H1 (cell line): ENCODE results near the gene CLEC2B. TPM values are rescaled to one million over a fixed set of nuclear protein-coding genes. Genes with fewer than 3 reads are reported as not detected.

Source experiments
- CTCF ChIA-PET: fragments of 300-600 bp; sonication (Branson Sonifier 250); formaldehyde crosslinking; loops from one replicate; lab custom pipeline; 2021; ENCODE audit not compliant: partially characterized antibody; lab: Charles Lee
- POLR2A ChIA-PET: fragments of 300-600 bp; sonication (Branson Sonifier 250); formaldehyde crosslinking; loops from one replicate; lab custom pipeline; 2021; ENCODE audit warnings: inconsistent platforms; ENCODE audit not compliant: partially characterized antibody; lab: Charles Lee
- DNase-seq, 2 experiments: peaks; one replicate each; pipeline versions ENCODE4 v3.0.0 to v3.0.0-alpha.2; 2010 to 2022; ENCODE audit warnings: low spot score in 2 of 2, low read depth in 1 of 2, mixed read lengths in 1 of 2
- FAIRE-seq: peaks from 2 replicates; lab custom pipeline; 2011; peaks lifted over from hg19 to GRCh38; lab: Jason Lieb, UNC
- H2AFZ ChIP-seq: 2 replicates; pipeline ENCODE4 v1.8.1; 2012; ENCODE audit warnings: low read length, inconsistent platforms
- H2AK5ac ChIP-seq: 2 replicates; pipeline ENCODE4 v1.6.1; 2013; ENCODE audit warnings: low read depth, low read length
- H2BK120ac ChIP-seq: replicated peaks from 2 replicates; pipeline ENCODE3; 2013; ENCODE audit warnings: low read depth, low read length, inconsistent platforms
- H2BK12ac ChIP-seq: 2 replicates; pipeline ENCODE4 v1.6.1; 2013; ENCODE audit warnings: low read depth, low read length
- H2BK15ac ChIP-seq: 2 replicates; pipeline ENCODE4 v1.6.1; 2013; ENCODE audit warnings: low read length
- H2BK20ac ChIP-seq: 2 replicates; pipeline ENCODE4 v1.6.1; 2013; ENCODE audit warnings: low read length
- H2BK5ac ChIP-seq: 2 replicates; pipeline ENCODE4 v1.6.1; 2013; ENCODE audit warnings: low read depth, low read length
- H3K14ac ChIP-seq: 2 replicates; pipeline ENCODE4 v1.6.1; 2013; ENCODE audit warnings: inconsistent platforms; ENCODE audit not compliant: insufficient read length
- H3K18ac ChIP-seq: 2 replicates; pipeline ENCODE4 v1.6.1; 2013; ENCODE audit warnings: low read length; ENCODE audit errors: extremely low read depth
- H3K23ac ChIP-seq: 2 replicates; pipeline ENCODE4 v1.6.1; 2013; ENCODE audit warnings: inconsistent platforms; ENCODE audit not compliant: insufficient read length
- H3K23me2 ChIP-seq: 2 replicates; pipeline ENCODE4 v1.6.1; 2013; ENCODE audit warnings: low read depth, low read length
- H3K27ac ChIP-seq: 2 replicates; pipeline ENCODE4 v1.6.1; 2011; ENCODE audit warnings: low read depth, low read length, inconsistent platforms
- H3K27me3 ChIP-seq, 4 experiments: replicated peaks in 1 of 4; 1 replicate in 1 of 4; 2 replicates in 3 of 4; pipeline versions ENCODE4 v1.6.1 to v1.8.1; 2011 to 2013; ENCODE audit warnings: low read length in 3 of 4, mild to moderate bottlenecking in 3 of 4, inconsistent platforms in 2 of 4, mixed read lengths in 2 of 4, moderate library complexity in 1 of 4; ENCODE audit not compliant: control insufficient read depth in 3 of 4, insufficient read depth in 3 of 4; ENCODE audit errors: extremely low read depth in 1 of 4
- H3K36me3 ChIP-seq, 4 experiments: 2 replicates each; pipeline versions ENCODE4 v1.6.1 to v1.8.1; 2011 to 2013; ENCODE audit warnings: mild to moderate bottlenecking in 4 of 4, low read length in 3 of 4, moderate library complexity in 2 of 4, control low read depth in 1 of 4, inconsistent platforms in 1 of 4; ENCODE audit not compliant: insufficient read depth in 4 of 4, control insufficient read depth in 2 of 4
- H3K4ac ChIP-seq: replicated peaks from 2 replicates; pipeline ENCODE3; 2013; ENCODE audit warnings: low read length, low read depth, mixed read lengths, inconsistent platforms; ENCODE audit not compliant: insufficient read length
- H3K4me1 ChIP-seq, 4 experiments: replicated peaks in 1 of 4; 1 replicate in 1 of 4; 2 replicates in 3 of 4; pipeline versions ENCODE4 v1.6.1 to v1.8.1; 2011 to 2013; ENCODE audit warnings: low read length in 3 of 4, inconsistent platforms in 2 of 4, mixed read lengths in 1 of 4; ENCODE audit not compliant: insufficient read depth in 4 of 4, control insufficient read depth in 3 of 4
- H3K4me2 ChIP-seq, 2 experiments: 2 replicates each; pipeline versions ENCODE4 v1.6.1 to v1.8.1; 2011 to 2013; ENCODE audit warnings: low read depth in 2 of 2, low read length in 2 of 2, control low read depth in 1 of 2, inconsistent platforms in 1 of 2, mild to moderate bottlenecking in 1 of 2; ENCODE audit not compliant: insufficient read depth in 1 of 2
- H3K4me3 ChIP-seq, 4 experiments: fragments of 200-600, 300-600 bp in 1 of 4; sonication (generic), shearing (Covaris generic), sonication (Bioruptor Twin) in 1 of 4; 2 replicates each; pipeline versions ENCODE4 v1.5.1 to v1.8.1; 2011 to 2016; ENCODE audit warnings: low read length in 4 of 4, low read depth in 3 of 4, control low read depth in 2 of 4, inconsistent platforms in 2 of 4, mild to moderate bottlenecking in 2 of 4, mixed read lengths in 1 of 4, moderate library complexity in 1 of 4; ENCODE audit not compliant: insufficient read depth in 2 of 4; ENCODE audit errors: extremely low read depth in 1 of 4
- H3K56ac ChIP-seq: replicated peaks from 2 replicates; pipeline ENCODE3; 2013; ENCODE audit warnings: low read depth, mild to moderate bottlenecking, mixed read lengths, low read length, inconsistent platforms; ENCODE audit not compliant: insufficient read length
- H3K79me1 ChIP-seq: 2 replicates; pipeline ENCODE4 v1.6.1; 2013; ENCODE audit warnings: low read depth, low read length, control low read depth
- H3K79me2 ChIP-seq, 2 experiments: 2 replicates each; pipeline versions ENCODE4 v1.6.1 to v1.8.1; 2012 to 2013; ENCODE audit warnings: low read length in 2 of 2, mild to moderate bottlenecking in 2 of 2, inconsistent platforms in 1 of 2; ENCODE audit not compliant: insufficient read depth in 2 of 2, control insufficient read depth in 1 of 2
- H3K9ac ChIP-seq, 4 experiments: replicated peaks in 1 of 4; 1 replicate in 1 of 4; 2 replicates in 3 of 4; pipeline versions ENCODE4 v1.6.1 to v1.8.1; 2011 to 2013; ENCODE audit warnings: low read depth in 3 of 4, low read length in 3 of 4, control low read depth in 2 of 4, mild to moderate bottlenecking in 2 of 4, moderate library complexity in 2 of 4, inconsistent platforms in 1 of 4; ENCODE audit errors: extremely low read depth in 1 of 4
- H3K9me3 ChIP-seq, 2 experiments: 2 replicates each; pipeline versions ENCODE4 v1.6.1 to v1.8.1; 2012 to 2013; ENCODE audit warnings: mild to moderate bottlenecking in 2 of 2, moderate library complexity in 2 of 2, control low read depth in 1 of 2, inconsistent platforms in 1 of 2, low read depth in 1 of 2, low read length in 1 of 2, mixed read lengths in 1 of 2; ENCODE audit not compliant: insufficient read depth in 2 of 2
- H4K20me1 ChIP-seq, 2 experiments: replicated peaks in 1 of 2; 2 replicates each; pipeline versions ENCODE3 to v1.8.1; 2011 to 2013; ENCODE audit warnings: inconsistent platforms in 2 of 2, low read length in 2 of 2, mild to moderate bottlenecking in 1 of 2; ENCODE audit not compliant: insufficient read depth in 2 of 2, control insufficient read depth in 1 of 2
- H4K5ac ChIP-seq: 2 replicates; pipeline ENCODE4 v1.6.1; 2013; ENCODE audit warnings: low read length, low read depth, mixed read lengths, inconsistent platforms; ENCODE audit not compliant: insufficient read length
- H4K8ac ChIP-seq: 2 replicates; pipeline ENCODE4 v1.8.0; 2013; ENCODE audit warnings: mild to moderate bottlenecking, moderate library complexity, low read length, inconsistent platforms; ENCODE audit not compliant: insufficient read depth; ENCODE audit errors: extremely low read depth
- H4K91ac ChIP-seq: replicated peaks from 2 replicates; pipeline ENCODE3; 2013; ENCODE audit warnings: low read length, mixed read lengths, inconsistent platforms; ENCODE audit not compliant: insufficient read length
- BACH1 ChIP-seq: IDR thresholded peaks from 2 replicates; pipeline ENCODE4 v1.6.1; 2012; ENCODE audit warnings: low read length, improper control_type of control experiment
- CEBPB ChIP-seq: IDR thresholded peaks from 2 replicates; pipeline ENCODE4 v1.6.1; 2012; ENCODE audit warnings: low read depth, low read length
- CHD1 ChIP-seq: IDR thresholded peaks from 2 replicates; pipeline ENCODE4 v1.6.1; 2012; ENCODE audit warnings: low read depth, low read length, improper control_type of control experiment
- CREB1 ChIP-seq: IDR thresholded peaks from 2 replicates; pipeline ENCODE4 v1.6.1; 2012; ENCODE audit warnings: inconsistent platforms
- KDM1A ChIP-seq: fragments of 200-600, 300-600 bp; sonication (generic); IDR thresholded peaks from 2 replicates; pipeline ENCODE4 v1.7.1; 2016; ENCODE audit warnings: mild to moderate bottlenecking, low read length, borderline replicate concordance
- SAP30 ChIP-seq: fragments of 300-600 bp; sonication (generic); IDR thresholded peaks from 2 replicates; pipeline ENCODE4 v1.7.1; 2012; ENCODE audit warnings: low read length, moderate library complexity, mild to moderate bottlenecking, inconsistent platforms; ENCODE audit not compliant: insufficient read depth, insufficient replicate concordance
- SP2 ChIP-seq: IDR thresholded peaks from 2 replicates; pipeline ENCODE4 v1.6.1; 2012; ENCODE audit warnings: mild to moderate bottlenecking, low read length, inconsistent platforms
- WGBS, 2 experiments: shearing (Covaris generic) in 1 of 2; methylation state at CpG; one replicate each; pipeline versions ENCODE4 v1.1.6 to v1.1.7; 2013 to 2015; ENCODE audit warnings: low lambda C conversion rate in 2 of 2, mixed read lengths in 2 of 2, inconsistent platforms in 1 of 2, low coverage in 1 of 2, missing lambda C conversion rate in 1 of 2; ENCODE audit not compliant: insufficient replicate concordance in 2 of 2, insufficient coverage in 1 of 2, insufficient read length in 1 of 2; ENCODE audit errors: extremely low coverage in 1 of 2, missing lambda C conversion rate in 1 of 2; 5-methylcytosine and 5-hydroxymethylcytosine counted together
- polyA plus RNA-seq, 7 experiments: library from polyadenylated mRNA; depleted of rRNA in 3 of 7; stranded (reverse) in 5 of 7; unstranded in 2 of 7; fragments of >200 nt in 5 of 7; fragments of 200-250 nt in 2 of 7; gene quantifications; 1 replicate in 5 of 7; 2 replicates in 1 of 7; 4 replicates in 1 of 7; pipeline versions ENCODE4 v1.2.1 to v1.2.3, GENCODE V29; 2011 to 2013; ENCODE audit warnings: missing spikeins in 2 of 7, mixed read lengths in 2 of 7
- total RNA-seq: library from RNA; stranded (reverse); fragmentation: NEBNext Ultra II Directional; extraction: Animal tissue kit (Norgen Biotek cat#: 25700); gene quantifications from 2 replicates; pipeline ENCODE4 v1.2.1, GENCODE V29; 2021

CLEC2B gene
- total and polyA plus RNA-seq, 2 of the 8 experiments (the other 6 are each of a cell fraction or from before 2014, with no cell fraction given) = not detected

GRCh38 chr12:9829982-9830381 is 39.2 kb downstream of the CLEC2B start:
- ChIA-PET POLR2A (interaction anchor here (0.5 to 1.8 kb wide), 2 partner anchors 65 to 67 kb away, joined by 3 to 4 read pairs; no protein-coding TSS in a partner anchor), CTCF (interaction anchor here (1.2 to 1.4 kb wide), 3 partner anchors 15 to 84 kb away, joined by 3 to 4 read pairs (median 3); no protein-coding TSS in a partner anchor)
- H3K27me3 ChIP-seq = peaks cover 0 to 1% (median 0%) of the 10 kb centered on the region in 4 experiments; a peak in 1 of 7 replicates
- H3K9me3 ChIP-seq = 0 out of 4 replicates have a peak, but pooled peaks cover 0 to 2% of the 10 kb centered on the region in 2 experiments
- H2BK20ac ChIP-seq = no peak overlapping the region
- no peak overlapping the region for H3K18ac ChIP-seq
- H3K4ac ChIP-seq = no peak overlapping the region
- no peaks in the 10 kb centered on the region for H3K79me1 ChIP-seq
- no peak overlapping the region for H2BK12ac ChIP-seq
- no peak overlapping the region for H3K4me2 ChIP-seq
- FAIRE-seq (no peak), DNase-seq (no peak)
- H3K23ac ChIP-seq = no peak overlapping the region
- H3K36me3 ChIP-seq = no peaks in the 10 kb centered on the region
- H3K14ac ChIP-seq = no peak overlapping the region
- no peak overlapping the region for H3K9ac ChIP-seq
- H3K23me2 ChIP-seq = no peaks in the 10 kb centered on the region; the same call in 1 of the 2 replicates
- H2AFZ ChIP-seq = no peak overlapping the region
- H2BK15ac ChIP-seq = no peak overlapping the region
- no peak overlapping the region for H2BK5ac ChIP-seq
- no peak overlapping the region for H4K5ac ChIP-seq
- H3K79me2 ChIP-seq = no peaks in the 10 kb centered on the region
- no peaks in the 10 kb centered on the region for H3K4me1 ChIP-seq
- no peak overlapping the region for H3K4me3 ChIP-seq
- H2AK5ac ChIP-seq = no peak overlapping the region
- no peak overlapping the region for H3K27ac ChIP-seq
- no peak overlapping the region for H3K56ac ChIP-seq
- 86% methylated on average over 5 of the region's 5 CpGs; no CpG with 5 or more reads in 1 of the 2 experiments for WGBS, 2 experiments
- no peak overlapping the region for H2BK120ac ChIP-seq
- H4K91ac ChIP-seq = no peak overlapping the region
- TF ChIP-seq SP2 = no peak
- no peak for TF ChIP-seq SAP30
- TF ChIP-seq KDM1A = no peak
- no peak for TF ChIP-seq CHD1
- TF ChIP-seq CEBPB = no peak
- TF ChIP-seq CREB1 = no peak
- no peak for TF ChIP-seq BACH1
- TF ChIP-seq, all 59 proteins: peak for 0
- Histone ChIP-seq H4K20me1 (no peaks in the 10 kb centered on the region), H4K8ac (no peak overlapping the region)
